Testis (tissue), 3 donors: ENCODE data around the gene PXK. TPM values are rescaled to one million over a fixed set of nuclear protein-coding genes. Genes with fewer than 3 reads are reported as not detected.
"Not testable (repeated sequence)": the region's sequence is repeated elsewhere in the genome, so short reads cannot be mapped to it uniquely, and the experiment has no call there.

ENCODE experiments used
- DNase-seq: peaks from one replicate; pipeline ENCODE4 v3.0.0-alpha.2; 2019
- H3K27ac ChIP-seq, 2 donors: fragments of 200-600 bp; sonication (generic); one replicate each; pipeline ENCODE4 v1.5.1; 2019
- H3K27me3 ChIP-seq: fragments of 200-600 bp; sonication (generic); one replicate; pipeline ENCODE4 v1.5.1; 2019
- H3K36me3 ChIP-seq: fragments of 200-600 bp; sonication (generic); one replicate; pipeline ENCODE4 v1.5.1; 2017; ENCODE audit warnings: low read depth; ENCODE audit errors: missing control alignments
- H3K4me1 ChIP-seq: fragments of 200-600 bp; sonication (generic); one replicate; pipeline ENCODE4 v1.5.1; 2019
- H3K4me3 ChIP-seq, 2 donors: fragments of 200-600 bp; sonication (generic); one replicate each; pipeline ENCODE4 v1.5.1; 2017 to 2019
- H3K9me3 ChIP-seq: fragments of 200-600 bp; sonication (generic); one replicate; pipeline ENCODE4 v1.5.1; 2017
- POLR2A ChIP-seq: fragments of 450-650 bp; IDR thresholded peaks from one replicate; pipeline ENCODE4 v1.6.1; 2017; ENCODE audit warnings: antibody characterized with exemption, mild to moderate bottlenecking, moderate library complexity
- WGBS, 2 donors: methylation state at CpG; one replicate each; pipeline ENCODE4 v1.1.5; 2018; 5-methylcytosine and 5-hydroxymethylcytosine counted together
- intact Hi-C: fragments of 100-400 bp; cut with DNase I; formaldehyde crosslinking; loops from one replicate; pipeline ENCODE4 v1.15.1; 2023; ENCODE audit warnings: low total_unique reads
- polyA plus RNA-seq: library from polyadenylated mRNA; stranded (reverse); fragments of 350-450 nt; fragmentation: Illumina TruSeq; extraction: RNeasy Lipid Tissue Mini Kit (QIAGEN cat#74804); gene quantifications from one replicate; pipeline ENCODE4 v1.2.3, GENCODE V29; 2014; ENCODE audit warnings: low read depth, low replicate concordance; ENCODE audit not compliant: insufficient read depth
- total RNA-seq, 2 donors: library from RNA; depleted of rRNA; stranded (reverse); fragments of >200 nt; gene quantifications; one replicate each; pipeline ENCODE4 v1.2.3, GENCODE V29; 2016
- TF ChIP-seq, protein P1 (sequence below), 3 experiments: fragments of 450-650 bp in 2 of 3; fragments of 200-600 bp in 1 of 3; sonication (generic) in 1 of 3; IDR thresholded peaks; one replicate each; pipeline ENCODE4 v1.5.1; 2016 to 2019; ENCODE audit warnings: antibody characterized with exemption in 3 of 3, mild to moderate bottlenecking in 2 of 3, moderate library complexity in 1 of 3

The PXK gene
- total and polyA plus RNA-seq, 3 donors from 2014 or later = 28.8 to 31.3 (median 29.3) TPM

DNA sequence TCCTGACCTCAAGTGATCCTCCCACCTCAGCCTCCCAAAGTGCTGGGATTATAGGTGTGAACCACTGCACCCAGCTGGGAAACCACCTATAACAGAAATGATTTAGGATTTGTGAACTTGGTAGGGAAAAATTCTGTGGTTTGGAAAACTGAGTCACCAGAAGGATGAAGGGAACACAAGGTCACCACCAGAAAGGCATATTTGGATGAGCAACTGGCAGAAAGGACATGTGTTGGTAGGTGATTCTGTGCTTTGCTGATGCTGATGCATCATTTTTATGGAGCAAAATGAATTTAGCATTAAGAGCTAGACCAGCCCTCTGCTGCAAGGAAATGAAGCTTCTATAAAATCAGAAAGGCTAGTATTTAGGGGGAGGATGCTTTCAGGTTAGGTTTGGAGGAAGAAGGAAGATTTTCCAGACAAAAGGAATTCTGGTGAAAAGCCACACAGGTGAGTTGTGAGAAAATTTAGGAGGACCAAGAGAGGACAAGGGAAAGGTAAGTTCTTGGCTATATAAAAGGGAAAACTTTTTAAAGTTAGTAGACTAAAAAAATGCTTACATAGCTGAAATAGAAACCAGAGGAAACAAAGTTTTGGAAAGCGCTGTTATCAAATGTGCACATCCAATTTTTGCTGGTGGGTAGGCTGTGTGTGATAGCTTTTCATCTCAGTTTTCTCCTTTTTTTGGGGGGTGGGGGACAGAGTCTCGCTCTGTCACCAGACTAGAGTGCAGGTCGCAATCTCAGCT, 3.6 kb downstream of the PXK start:
- H3K4me3 ChIP-seq = no peak overlapping the region
- peaks cover 10% of the 10 kb centered on the region for H3K4me1 ChIP-seq
- DNase-seq = no peak
- WGBS, 2 donors = 88 to 95% methylated on average over 3 of the region's 3 CpGs
- no peak overlapping the region for H3K27ac ChIP-seq
- TF ChIP-seq, protein P1, sequence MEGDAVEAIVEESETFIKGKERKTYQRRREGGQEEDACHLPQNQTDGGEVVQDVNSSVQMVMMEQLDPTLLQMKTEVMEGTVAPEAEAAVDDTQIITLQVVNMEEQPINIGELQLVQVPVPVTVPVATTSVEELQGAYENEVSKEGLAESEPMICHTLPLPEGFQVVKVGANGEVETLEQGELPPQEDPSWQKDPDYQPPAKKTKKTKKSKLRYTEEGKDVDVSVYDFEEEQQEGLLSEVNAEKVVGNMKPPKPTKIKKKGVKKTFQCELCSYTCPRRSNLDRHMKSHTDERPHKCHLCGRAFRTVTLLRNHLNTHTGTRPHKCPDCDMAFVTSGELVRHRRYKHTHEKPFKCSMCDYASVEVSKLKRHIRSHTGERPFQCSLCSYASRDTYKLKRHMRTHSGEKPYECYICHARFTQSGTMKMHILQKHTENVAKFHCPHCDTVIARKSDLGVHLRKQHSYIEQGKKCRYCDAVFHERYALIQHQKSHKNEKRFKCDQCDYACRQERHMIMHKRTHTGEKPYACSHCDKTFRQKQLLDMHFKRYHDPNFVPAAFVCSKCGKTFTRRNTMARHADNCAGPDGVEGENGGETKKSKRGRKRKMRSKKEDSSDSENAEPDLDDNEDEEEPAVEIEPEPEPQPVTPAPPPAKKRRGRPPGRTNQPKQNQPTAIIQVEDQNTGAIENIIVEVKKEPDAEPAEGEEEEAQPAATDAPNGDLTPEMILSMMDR (IDR thresholded peaks at IDR 0.05) = no peak
- no peak for TF ChIP-seq POLR2A
- H3K27me3 ChIP-seq = no peaks in the 10 kb centered on the region
- H3K36me3 ChIP-seq = no peaks in the 10 kb centered on the region
- no peaks in the 10 kb centered on the region for H3K9me3 ChIP-seq
- intact Hi-C loops = no loop called here

GRCh38 chr3:58337190-58337589, 4.5 kb downstream of the PXK start:
- no peak for DNase-seq
- WGBS, 2 donors = 78 to 88% methylated on average over 1 of the region's 1 CpG
- Histone ChIP-seq H3K4me1 (peaks cover 10% of the 10 kb centered on the region), H3K4me3 (no peak overlapping the region), H3K36me3 (no peaks in the 10 kb centered on the region), H3K27ac (no peak overlapping the region), H3K9me3 (no peaks in the 10 kb centered on the region), H3K27me3 (no peaks in the 10 kb centered on the region)
- TF ChIP-seq, protein P1 (IDR thresholded peaks at IDR 0.05) = no peak
- no peak for TF ChIP-seq POLR2A
- intact Hi-C loops = no loop called here

- H3K4me3 ChIP-seq, intact Hi-C loops, H3K4me1 ChIP-seq, H3K36me3 ChIP-seq, H3K9me3 ChIP-seq, H3K27ac ChIP-seq, H3K27me3 ChIP-seq, DNase-seq: not testable (repeated sequence)
- 89 to 97% methylated on average over 12 of the region's 12 CpGs for WGBS, 2 donors
These were observed 6.5 kb downstream of the PXK start for GRCh38 chr3:58339146-58339545.

- no peaks in the 10 kb centered on the region for H3K27me3 ChIP-seq
- no peaks in the 10 kb centered on the region for H3K9me3 ChIP-seq
- TF ChIP-seq, protein P1 (IDR thresholded peaks at IDR 0.05) = no peak
- no peak for TF ChIP-seq POLR2A
- no peak overlapping the region for H3K27ac ChIP-seq
- H3K4me3 ChIP-seq = no peak overlapping the region
- 96% methylated on average over 3 of the region's 3 CpGs for WGBS, 2 donors
- no peaks in the 10 kb centered on the region for H3K36me3 ChIP-seq
- intact Hi-C loops = no loop called here
- no peaks in the 10 kb centered on the region for H3K4me1 ChIP-seq
- DNase-seq = no peak
These were observed 8.0 kb downstream of the PXK start for GRCh38 chr3:58340594-58341244.

GRCh38 chr3:58341376-58341775, 8.7 kb downstream of the PXK start:
- no peak for DNase-seq
- intact Hi-C loops = no loop called here
- H3K9me3 ChIP-seq = no peaks in the 10 kb centered on the region
- no peak overlapping the region for H3K4me3 ChIP-seq
- TF ChIP-seq, protein P1 (IDR thresholded peaks at IDR 0.05) = no peak
- no peak for TF ChIP-seq POLR2A
- H3K27me3 ChIP-seq = no peaks in the 10 kb centered on the region
- no peak overlapping the region for H3K27ac ChIP-seq
- H3K36me3 ChIP-seq = no peaks in the 10 kb centered on the region
- 95 to 98% methylated on average over 3 of the region's 3 CpGs for WGBS, 2 donors
- no peaks in the 10 kb centered on the region for H3K4me1 ChIP-seq
